GM19025 (cell line): ENCODE measurements around the gene PTS.
"Not testable (repeated sequence)": the region's sequence is repeated elsewhere in the genome, so short reads cannot be mapped to it uniquely, and the experiment has no call there.

ENCODE experiments used
- ATAC-seq: cut with Tn5 transposase; IDR thresholded peaks from one replicate; pipeline ENCODE4 v1.9.1; 2021; ENCODE audit warnings: mild to moderate bottlenecking, low read depth, moderate library complexity; ENCODE audit not compliant: unreplicated experiment

The PTS gene

DNA sequence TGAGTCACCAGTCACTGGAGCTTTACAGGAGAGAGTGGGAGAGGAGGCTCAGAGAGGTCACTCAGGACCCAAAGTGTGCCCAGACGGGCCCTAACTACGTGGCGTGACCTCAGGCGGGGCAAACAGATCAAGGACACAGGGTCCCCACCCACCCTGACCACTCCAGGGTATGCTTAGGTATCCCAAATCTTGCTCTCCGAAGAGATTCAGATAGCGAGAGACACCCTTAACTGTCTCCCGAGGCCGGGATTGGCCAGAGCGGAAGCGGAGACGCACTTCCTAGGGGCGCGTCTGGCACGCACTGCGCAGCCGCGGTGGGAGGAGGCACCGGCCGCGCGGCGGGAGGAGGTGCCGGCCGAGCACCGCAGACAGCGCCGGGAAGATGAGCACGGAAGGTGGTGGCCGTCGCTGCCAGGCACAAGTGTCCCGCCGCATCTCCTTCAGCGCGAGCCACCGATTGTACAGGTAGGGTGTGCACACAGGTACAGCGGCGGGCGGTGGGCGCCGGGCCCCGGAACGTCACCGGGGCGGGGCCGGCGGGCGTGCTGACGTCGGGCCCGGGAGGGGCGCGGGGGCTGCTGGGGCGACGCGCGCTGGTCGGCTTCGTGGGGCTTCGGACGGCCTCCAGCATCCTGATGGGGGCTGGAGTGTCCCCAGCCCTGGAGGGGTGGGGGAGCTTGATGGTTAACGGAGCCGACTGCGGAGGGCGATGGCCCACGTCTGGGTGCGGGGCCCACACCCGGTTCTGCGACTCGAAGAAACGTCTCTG is at the start of gene PTS:
TSS of gene PTS (plus strand) at position 367 of the 769 bp plus-strand sequence. CDS start at position 383, 16 bp downstream.
- peak; percentile 95 for ATAC-seq

DNA sequence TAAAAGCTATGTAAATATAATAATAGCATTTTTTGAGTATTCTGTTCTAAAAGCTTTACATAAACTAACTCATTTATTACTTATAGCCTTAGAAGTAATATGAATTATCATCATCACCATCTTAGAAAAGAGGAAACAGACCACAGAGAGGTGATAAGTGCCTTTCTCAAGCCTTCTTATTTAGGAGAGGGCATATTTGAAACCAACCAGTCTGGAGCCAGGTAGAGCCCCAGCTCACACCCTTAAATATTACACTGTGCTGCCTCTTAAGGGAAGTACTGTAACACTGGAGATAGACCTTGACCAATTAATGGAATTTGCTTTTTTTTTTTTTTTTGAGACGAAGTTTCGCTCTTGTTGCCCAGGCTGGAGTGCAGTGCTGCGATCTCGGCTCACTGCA is 48.6 kb upstream of the PTS start:
- ATAC-seq: no peak

- ATAC-seq: no peak
These were observed 47.8 kb upstream of the PTS start for GRCh38 chr11:112178428-112178827.

DNA sequence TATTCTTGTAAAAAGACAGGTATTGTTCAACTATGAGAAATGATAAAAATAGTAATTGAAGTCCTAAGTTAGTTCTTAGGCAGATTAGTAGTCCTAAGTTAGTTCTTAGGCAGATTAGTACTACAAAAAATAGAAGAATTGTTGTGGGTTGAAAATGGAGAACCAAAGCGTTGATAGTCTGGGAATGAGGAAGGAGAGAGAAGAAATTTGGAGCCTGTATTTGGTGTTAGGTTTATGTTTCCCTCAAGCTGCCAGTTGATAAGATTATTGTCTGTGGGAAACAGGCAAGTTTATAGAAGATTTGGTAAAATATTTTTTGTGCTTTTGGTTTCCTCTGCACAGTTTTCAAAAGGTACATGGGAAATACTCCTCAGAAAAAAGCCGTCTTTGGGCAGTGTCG is 47.3 kb upstream of the PTS start:
- ATAC-seq: no peak

- ATAC-seq: no peak
These were observed 46.6 kb upstream of the PTS start for GRCh38 chr11:112179601-112180000.

- ATAC-seq: no peak
These were observed 43.4 kb upstream of the PTS start for GRCh38 chr11:112182867-112183266.

GRCh38 chr11:112185883-112186282 is 40.3 kb upstream of the PTS start:
- ATAC-seq: no peak

DNA sequence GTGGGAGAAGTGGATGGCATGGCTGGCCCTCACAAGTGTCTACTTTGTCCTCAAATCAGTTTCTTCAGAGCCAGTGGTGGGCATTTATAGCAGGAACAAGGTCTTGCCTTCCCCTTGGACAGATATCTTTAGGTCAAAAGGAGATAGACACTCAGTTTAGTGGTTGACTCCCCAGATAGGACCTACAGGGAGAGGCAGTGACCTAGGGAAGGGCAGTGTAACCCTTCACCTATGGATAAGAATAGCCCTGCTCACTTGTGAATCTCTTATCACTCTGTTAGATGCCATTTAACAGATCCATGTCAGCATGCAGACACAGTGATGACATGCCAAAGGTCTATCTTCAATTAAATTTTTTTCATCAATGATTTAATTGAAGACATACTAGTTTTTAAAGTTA is 39.9 kb upstream of the PTS start:
- no peak for ATAC-seq

DNA sequence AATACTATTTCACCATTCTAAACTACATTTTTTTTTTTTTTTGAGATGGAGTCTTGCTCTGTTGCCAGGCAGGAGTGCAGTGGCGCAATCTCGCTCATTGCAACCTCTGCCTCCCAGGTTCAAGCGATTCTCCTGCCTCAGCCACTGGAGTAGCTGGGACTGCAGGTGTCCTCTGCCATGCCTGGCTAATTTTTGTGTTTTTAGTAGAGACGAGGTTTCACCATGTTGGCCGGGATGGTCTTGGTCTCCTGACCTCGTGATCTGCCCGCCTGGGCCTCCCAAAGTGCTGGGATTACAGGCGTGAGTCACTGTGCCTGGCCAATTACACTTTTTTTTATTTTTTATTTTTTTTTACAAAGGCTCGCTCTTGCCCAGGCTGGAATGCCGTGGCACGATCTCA is 31.1 kb upstream of the PTS start:
- not testable (repeated sequence) for ATAC-seq

DNA sequence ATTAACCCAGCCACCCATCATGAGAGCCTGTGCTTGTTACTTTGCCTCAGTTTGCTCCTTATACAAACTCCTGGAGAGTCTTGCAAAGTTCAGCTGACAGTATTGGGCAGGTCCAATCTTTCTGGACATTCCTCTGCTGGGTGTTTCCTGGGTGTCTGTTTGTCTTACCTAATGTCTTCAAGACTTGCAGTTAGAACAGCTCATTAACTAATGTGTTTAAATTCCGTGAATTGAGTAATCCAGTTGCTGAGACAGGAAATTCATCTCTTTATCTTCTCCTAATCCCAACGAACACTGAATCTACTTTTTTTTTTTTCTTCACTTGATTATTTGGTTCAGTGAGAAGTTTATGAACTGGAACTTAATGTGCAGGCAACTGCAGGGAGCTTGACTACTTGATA is 30.3 kb upstream of the PTS start:
- ATAC-seq: no peak

GRCh38 chr11:112196519-112197087 is 29.6 kb upstream of the PTS start:
- no peak for ATAC-seq

GRCh38 chr11:112199101-112199500 is 27.1 kb upstream of the PTS start:
- ATAC-seq: not testable (repeated sequence)

- no peak for ATAC-seq
These were observed 26.0 kb upstream of the PTS start for GRCh38 chr11:112200252-112200651.

DNA sequence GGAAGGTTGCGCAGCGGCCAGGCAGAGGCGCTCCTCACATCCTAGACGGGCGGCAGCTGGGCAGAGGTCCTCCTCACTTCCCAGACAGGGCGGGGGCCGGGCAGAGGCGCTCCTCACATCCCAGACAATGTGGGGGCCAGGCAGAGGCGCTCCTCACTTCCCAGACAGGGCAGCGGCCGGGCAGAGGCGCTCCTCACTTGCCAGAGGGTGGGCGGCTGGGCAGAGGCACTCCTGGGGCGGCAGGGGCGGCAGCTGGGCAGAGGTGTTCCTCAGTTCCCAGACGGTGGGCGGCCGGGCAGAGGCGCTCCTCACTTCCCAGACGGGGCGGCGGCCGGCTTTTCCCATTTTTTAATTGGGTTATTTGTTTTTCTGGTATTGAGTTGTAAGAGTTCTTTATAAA is 20.2 kb upstream of the PTS start:
- ATAC-seq: no peak

DNA sequence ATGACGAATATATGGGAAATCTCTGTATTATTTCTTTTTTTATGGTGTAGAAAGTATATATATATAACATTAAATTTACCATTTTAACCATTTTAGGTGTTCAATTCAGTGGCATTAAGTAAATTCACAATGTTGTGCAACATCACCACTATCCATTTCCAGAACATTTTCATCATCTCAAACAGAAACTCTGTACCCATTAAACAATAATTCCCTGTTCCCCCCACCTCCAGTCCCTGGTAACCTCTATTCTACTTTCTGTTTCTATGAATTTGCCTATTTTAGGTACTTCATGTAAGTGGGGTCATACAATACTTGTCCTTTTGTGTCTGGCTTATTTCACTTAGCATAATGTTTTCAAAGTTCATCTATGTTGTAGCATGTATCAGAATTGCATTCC is 15.3 kb upstream of the PTS start:
- no peak for ATAC-seq

DNA sequence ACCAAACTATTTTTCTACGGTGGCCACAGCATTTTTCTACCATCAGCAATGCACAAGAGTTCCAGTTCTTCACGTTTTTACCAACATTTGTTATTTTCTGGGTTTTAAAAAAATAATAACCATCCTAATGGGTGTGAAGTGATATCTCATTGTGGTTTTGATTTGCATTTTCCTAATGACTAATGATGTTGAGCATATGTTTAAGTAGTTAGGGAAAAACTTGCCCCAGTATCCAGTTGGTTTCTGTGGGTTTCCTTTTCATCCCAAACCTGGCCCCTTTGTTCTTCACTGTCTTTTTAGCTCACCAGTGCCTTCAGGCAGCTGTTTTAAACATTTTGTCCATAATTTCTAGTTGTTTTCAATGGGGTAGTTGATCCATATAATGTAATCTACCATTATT is 14.7 kb upstream of the PTS start:
- no peak for ATAC-seq

DNA sequence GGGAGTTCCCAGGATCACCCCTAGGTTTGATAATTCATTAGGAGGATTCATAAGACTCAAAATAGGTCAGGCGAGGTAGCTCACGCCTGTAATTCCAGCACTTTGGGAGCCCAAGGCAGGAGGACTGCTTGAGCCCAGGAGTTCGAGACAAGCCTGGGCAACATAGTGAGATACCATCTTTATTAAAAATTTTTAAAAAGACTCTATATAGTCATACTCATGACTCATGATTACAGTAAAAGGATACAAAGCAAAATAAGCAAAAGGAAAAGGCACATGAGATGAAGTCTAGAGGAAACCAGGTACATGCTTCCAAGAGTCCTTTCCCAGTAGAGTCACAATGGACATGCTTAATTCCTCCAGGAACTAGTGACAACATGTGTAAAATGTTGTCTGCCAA is 13.9 kb upstream of the PTS start:
- ATAC-seq: no peak

GRCh38 chr11:112212710-112213109 is 13.5 kb upstream of the PTS start:
- no peak for ATAC-seq

GRCh38 chr11:112213753-112214152 is 12.5 kb upstream of the PTS start:
- ATAC-seq: no peak

DNA sequence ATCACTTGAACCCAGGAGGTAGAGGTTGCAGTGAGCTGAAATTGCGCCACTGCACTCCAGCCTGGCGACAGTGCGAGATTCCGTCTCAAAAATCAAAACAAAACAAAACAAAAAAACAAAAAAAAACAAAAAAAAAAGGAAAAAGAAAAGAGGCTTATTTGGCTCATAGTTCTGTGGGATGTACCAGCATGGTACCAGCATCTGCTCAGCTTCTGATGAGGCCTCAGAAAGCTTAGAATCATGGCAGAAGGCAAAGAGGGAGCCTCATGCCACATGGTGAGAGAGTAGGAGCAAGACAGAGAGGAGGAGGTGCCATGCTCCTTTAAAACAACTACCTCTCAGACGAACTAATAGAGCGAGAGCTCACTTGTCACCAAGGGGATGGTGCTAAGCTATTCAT is 10.6 kb upstream of the PTS start:
- no peak for ATAC-seq

GRCh38 chr11:112216561-112217105 is 9.6 kb upstream of the PTS start:
- no peak for ATAC-seq
